ENCODE data around the gene MTMR10. TPM values are rescaled to one million over a fixed set of nuclear protein-coding genes. Genes with fewer than 3 reads are reported as not detected.

Gene MTMR10
- total and polyA plus RNA-seq, 2 donors (not counting 1 experiment from before 2014, with no cell fraction given) = 17.3 to 44.6 TPM

- no peak overlapping the region for H3K9ac ChIP-seq (ENCODE audit: insufficient read depth, low read length)
- no peak overlapping the region for H3K4me2 ChIP-seq (ENCODE audit: extremely low read depth, insufficient read depth, low read length)
- no peaks in the 10 kb centered on the region for H3K79me2 ChIP-seq (ENCODE audit: control insufficient read depth, insufficient read depth, low read length)
- H2AFZ ChIP-seq (ENCODE audit: low read length) = no peak overlapping the region
- no peaks in the 10 kb centered on the region for H3K4me1 ChIP-seq (ENCODE audit: control insufficient read depth, extremely low read depth, insufficient read depth, low read length)
- H3K27ac ChIP-seq (ENCODE audit: insufficient read depth, low read length) = no peak overlapping the region
- H4K20me1 ChIP-seq (ENCODE audit: control insufficient read depth, extremely low read depth, insufficient read depth, low read length) = no peaks in the 10 kb centered on the region
- H3K4me3 ChIP-seq (replicated peaks in 1 of 4; ENCODE audit: control extremely low read depth in 1 of 4, insufficient read depth in 1 of 4, low read depth in 3 of 4, low read length in 4 of 4) = no peak overlapping the region
- DNase-seq (ENCODE audit: low read depth in 2 of 2) = no peak
- H3K27me3 ChIP-seq (ENCODE audit: control insufficient read depth, insufficient read depth, low read length) = no peaks in the 10 kb centered on the region
- peaks cover 3% of the 10 kb centered on the region for H3K36me3 ChIP-seq (ENCODE audit: control insufficient read depth, insufficient read depth, low read length)
- no peak for TF ChIP-seq EZH2 (IDR thresholded peaks at IDR 0.05; ENCODE audit: low read length, missing control alignments)
- TF ChIP-seq, protein P1, sequence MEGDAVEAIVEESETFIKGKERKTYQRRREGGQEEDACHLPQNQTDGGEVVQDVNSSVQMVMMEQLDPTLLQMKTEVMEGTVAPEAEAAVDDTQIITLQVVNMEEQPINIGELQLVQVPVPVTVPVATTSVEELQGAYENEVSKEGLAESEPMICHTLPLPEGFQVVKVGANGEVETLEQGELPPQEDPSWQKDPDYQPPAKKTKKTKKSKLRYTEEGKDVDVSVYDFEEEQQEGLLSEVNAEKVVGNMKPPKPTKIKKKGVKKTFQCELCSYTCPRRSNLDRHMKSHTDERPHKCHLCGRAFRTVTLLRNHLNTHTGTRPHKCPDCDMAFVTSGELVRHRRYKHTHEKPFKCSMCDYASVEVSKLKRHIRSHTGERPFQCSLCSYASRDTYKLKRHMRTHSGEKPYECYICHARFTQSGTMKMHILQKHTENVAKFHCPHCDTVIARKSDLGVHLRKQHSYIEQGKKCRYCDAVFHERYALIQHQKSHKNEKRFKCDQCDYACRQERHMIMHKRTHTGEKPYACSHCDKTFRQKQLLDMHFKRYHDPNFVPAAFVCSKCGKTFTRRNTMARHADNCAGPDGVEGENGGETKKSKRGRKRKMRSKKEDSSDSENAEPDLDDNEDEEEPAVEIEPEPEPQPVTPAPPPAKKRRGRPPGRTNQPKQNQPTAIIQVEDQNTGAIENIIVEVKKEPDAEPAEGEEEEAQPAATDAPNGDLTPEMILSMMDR (conservative IDR thresholded peaks at IDR 0.05 in 1 of 2, IDR thresholded peaks at IDR 0.05 in 1 of 2; ENCODE audit: low read depth in 1 of 2, low read length in 2 of 2) = no peak
- no peaks in the 10 kb centered on the region for H3K9me3 ChIP-seq (ENCODE audit: control insufficient read depth, insufficient read depth, low read depth, low read length)
These were observed 27.7 kb downstream of the MTMR10 start for GRCh38 chr15:30963681-30964080.

- Histone ChIP-seq H3K27ac (ENCODE audit: insufficient read depth, low read length) (no peak overlapping the region), H3K4me1 (ENCODE audit: control insufficient read depth, extremely low read depth, insufficient read depth, low read length) (no peaks in the 10 kb centered on the region), H4K20me1 (ENCODE audit: control insufficient read depth, extremely low read depth, insufficient read depth, low read length) (no peaks in the 10 kb centered on the region), H3K9ac (ENCODE audit: insufficient read depth, low read length) (no peak overlapping the region), H3K27me3 (ENCODE audit: control insufficient read depth, insufficient read depth, low read length) (no peaks in the 10 kb centered on the region), H3K4me2 (ENCODE audit: extremely low read depth, insufficient read depth, low read length) (no peak overlapping the region), H3K36me3 (ENCODE audit: control insufficient read depth, insufficient read depth, low read length) (peaks cover 7% of the 10 kb centered on the region), H3K9me3 (ENCODE audit: control insufficient read depth, insufficient read depth, low read depth, low read length) (no peaks in the 10 kb centered on the region), H3K4me3 (replicated peaks in 1 of 4; ENCODE audit: control extremely low read depth in 1 of 4, insufficient read depth in 1 of 4, low read depth in 3 of 4, low read length in 4 of 4) (no peak overlapping the region), H2AFZ (ENCODE audit: low read length) (no peak overlapping the region), H3K79me2 (ENCODE audit: control insufficient read depth, insufficient read depth, low read length) (no peaks in the 10 kb centered on the region)
- TF ChIP-seq EZH2 (IDR thresholded peaks at IDR 0.05; ENCODE audit: low read length, missing control alignments) = no peak
- TF ChIP-seq, protein P1 (conservative IDR thresholded peaks at IDR 0.05 in 1 of 2, IDR thresholded peaks at IDR 0.05 in 1 of 2; ENCODE audit: low read depth in 1 of 2, low read length in 2 of 2) = no peak
- DNase-seq (ENCODE audit: low read depth in 2 of 2) = no peak
These were observed 28.8 kb downstream of the MTMR10 start for GRCh38 chr15:30962659-30963058.

DNA sequence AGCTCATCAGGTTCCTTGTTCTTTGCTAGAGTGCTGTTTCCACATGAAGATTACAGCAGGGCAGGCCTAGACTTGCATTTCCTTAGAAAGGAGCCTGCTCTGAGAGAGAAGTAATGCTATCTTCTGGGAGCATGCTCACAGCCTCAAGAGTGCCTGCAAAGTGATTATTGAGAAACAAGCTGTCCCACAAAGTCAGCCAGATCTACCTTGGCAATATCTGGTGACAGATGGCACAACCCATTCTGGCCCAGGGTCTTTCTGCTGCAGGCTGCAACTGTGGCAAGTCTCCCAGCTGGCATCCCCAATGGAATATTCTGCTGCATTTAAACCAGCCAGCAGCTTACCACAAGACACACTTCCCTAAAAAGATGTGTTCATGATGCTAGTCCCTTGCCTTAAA, 29.3 kb downstream of the MTMR10 start:
- H3K36me3 ChIP-seq (ENCODE audit: control insufficient read depth, insufficient read depth, low read length) = peaks cover 8% of the 10 kb centered on the region

More for the DNA sequence above, 29.3 kb downstream of the MTMR10 start:
- Histone ChIP-seq H3K27me3 (ENCODE audit: control insufficient read depth, insufficient read depth, low read length) (no peaks in the 10 kb centered on the region), H3K4me1 (ENCODE audit: control insufficient read depth, extremely low read depth, insufficient read depth, low read length) (no peaks in the 10 kb centered on the region), H3K4me3 (replicated peaks in 1 of 4; ENCODE audit: control extremely low read depth in 1 of 4, insufficient read depth in 1 of 4, low read depth in 3 of 4, low read length in 4 of 4) (no peak overlapping the region), H3K9ac (ENCODE audit: insufficient read depth, low read length) (no peak overlapping the region), H3K4me2 (ENCODE audit: extremely low read depth, insufficient read depth, low read length) (no peak overlapping the region), H3K9me3 (ENCODE audit: control insufficient read depth, insufficient read depth, low read depth, low read length) (no peaks in the 10 kb centered on the region), H4K20me1 (ENCODE audit: control insufficient read depth, extremely low read depth, insufficient read depth, low read length) (no peaks in the 10 kb centered on the region), H3K79me2 (ENCODE audit: control insufficient read depth, insufficient read depth, low read length) (no peaks in the 10 kb centered on the region), H2AFZ (ENCODE audit: low read length) (no peak overlapping the region), H3K27ac (ENCODE audit: insufficient read depth, low read length) (no peak overlapping the region)
- TF ChIP-seq EZH2 (IDR thresholded peaks at IDR 0.05; ENCODE audit: low read length, missing control alignments) = no peak
- TF ChIP-seq, protein P1 (conservative IDR thresholded peaks at IDR 0.05 in 1 of 2, IDR thresholded peaks at IDR 0.05 in 1 of 2; ENCODE audit: low read depth in 1 of 2, low read length in 2 of 2) = no peak
- no peak for DNase-seq (ENCODE audit: low read depth in 2 of 2)
